ENCODE results near the gene NAA15.

- TF ChIP-seq CTCF (IDR thresholded peaks at IDR 0.05) (no peak), CHD2 (IDR thresholded peaks at IDR 0.05; ENCODE audit: low read length, partially characterized antibody) (no peak), SMC3 (IDR thresholded peaks at IDR 0.05; ENCODE audit: low read depth, low read length) (no peak), RFX5 (IDR thresholded peaks at IDR 0.05; ENCODE audit: low read length) (no peak), FOXJ3 (CRISPR knock-in tag; IDR thresholded peaks at IDR 0.05) (no peak), YY1 (IDR thresholded peaks at IDR 0.05; ENCODE audit: low read depth) (no peak)
Observed at GRCh38 chr4:139267301-139267700, 34.0 kb upstream of the NAA15 start.

Data from SK-N-SH (cell line).